ENCODE results near the gene PRR29.

The PRR29 gene

GRCh38 chr17:64039106-64039400 lies 40.9 kb downstream of the PRR29 start:
- TF ChIP-seq SPI1 (IDR thresholded peaks at IDR 0.05; ENCODE audit: borderline replicate concordance, low read depth) (no peak), REST (IDR thresholded peaks at IDR 0.05; ENCODE audit: insufficient replicate concordance, low read depth) (no peak), GABPA (IDR thresholded peaks at IDR 0.05; ENCODE audit: low read depth) (no peak), POLR2AphosphoS5 (IDR thresholded peaks at IDR 0.05; ENCODE audit: low read depth) (no peak), CTCF (IDR thresholded peaks at IDR 0.05; ENCODE audit: insufficient read depth, low read length) (no peak)
- H3K4me3 ChIP-seq (replicated peaks; ENCODE audit: insufficient read depth, low read length): no peak overlapping the region
- no peak for DNase-seq (ENCODE audit: low read depth in 1 of 2, low spot score in 1 of 2)
- H3K27me3 ChIP-seq (ENCODE audit: insufficient read depth, poor library complexity, severe bottlenecking): no peaks in the 10 kb centered on the region
- no peak overlapping the region for H3K27ac ChIP-seq (replicated peaks)

GRCh38 chr17:64040206-64040605 lies 42.1 kb downstream of the PRR29 start:
- no peak for DNase-seq (ENCODE audit: low read depth in 1 of 2, low spot score in 1 of 2)
- Histone ChIP-seq H3K27me3 (ENCODE audit: insufficient read depth, poor library complexity, severe bottlenecking) (no peaks in the 10 kb centered on the region), H3K4me3 (replicated peaks; ENCODE audit: insufficient read depth, low read length) (no peak overlapping the region), H3K27ac (replicated peaks) (no peak overlapping the region)
- TF ChIP-seq REST (IDR thresholded peaks at IDR 0.05; ENCODE audit: insufficient replicate concordance, low read depth) (no peak), GABPA (IDR thresholded peaks at IDR 0.05; ENCODE audit: low read depth) (no peak), POLR2AphosphoS5 (IDR thresholded peaks at IDR 0.05; ENCODE audit: low read depth) (no peak), CTCF (IDR thresholded peaks at IDR 0.05; ENCODE audit: insufficient read depth, low read length) (no peak), SPI1 (IDR thresholded peaks at IDR 0.05; ENCODE audit: borderline replicate concordance, low read depth) (no peak)

- Histone ChIP-seq H3K27ac (replicated peaks) (no peak overlapping the region), H3K4me3 (replicated peaks; ENCODE audit: insufficient read depth, low read length) (no peak overlapping the region), H3K27me3 (ENCODE audit: insufficient read depth, poor library complexity, severe bottlenecking) (no peaks in the 10 kb centered on the region)
- no peak for DNase-seq (ENCODE audit: low read depth in 1 of 2, low spot score in 1 of 2)
- TF ChIP-seq REST (IDR thresholded peaks at IDR 0.05; ENCODE audit: insufficient replicate concordance, low read depth) (no peak), GABPA (IDR thresholded peaks at IDR 0.05; ENCODE audit: low read depth) (no peak)
Measured at GRCh38 chr17:64041912-64042311, 43.8 kb downstream of the PRR29 start.

All from HL-60 (cell line).